Smooth muscle cell (in vitro differentiated cells): ENCODE results near the gene UBAC1. TPM values are rescaled to one million over a fixed set of nuclear protein-coding genes. Genes with fewer than 3 reads are reported as not detected.

ENCODE experiments used
- DNase-seq: peaks from one replicate; lab custom pipeline; 2025; ENCODE audit not compliant: unreplicated experiment; lab: John Stamatoyannopoulos, UW
- H2AFZ ChIP-seq: fragments of 200-600 bp; sonication (generic); 2 replicates; pipeline ENCODE4 v1.6.0; 2016; ENCODE audit warnings: antibody characterized with exemption, low read depth, mild to moderate bottlenecking
- H3F3A ChIP-seq: fragments of 200-600 bp; sonication (generic); 2 replicates; pipeline ENCODE4 v1.6.0; 2017; ENCODE audit warnings: antibody characterized with exemption, low read depth
- H3K27ac ChIP-seq: fragments of 200-600 bp; sonication (generic); 2 replicates; pipeline ENCODE4 v1.5.1; 2016; ENCODE audit warnings: low read depth, mild to moderate bottlenecking
- H3K27me3 ChIP-seq: fragments of 200-600 bp; sonication (generic); 2 replicates; pipeline ENCODE4 v1.6.1; 2016; ENCODE audit warnings: low read depth, mild to moderate bottlenecking
- H3K36me3 ChIP-seq: fragments of 200-600 bp; sonication (generic); 2 replicates; pipeline ENCODE4 v1.5.1; 2016; ENCODE audit warnings: low read depth
- H3K4me1 ChIP-seq: fragments of 200-600 bp; sonication (generic); 2 replicates; pipeline ENCODE4 v1.5.1; 2016; ENCODE audit warnings: low read depth
- H3K4me2 ChIP-seq: fragments of 200-600 bp; sonication (generic); 2 replicates; pipeline ENCODE4 v1.6.0; 2016; ENCODE audit warnings: mild to moderate bottlenecking
- H3K4me3 ChIP-seq: fragments of 200-600 bp; sonication (generic); 2 replicates; pipeline ENCODE4 v1.5.1; 2016; ENCODE audit warnings: mild to moderate bottlenecking
- H3K79me2 ChIP-seq: fragments of 200-600 bp; sonication (generic); 2 replicates; pipeline ENCODE4 v1.6.0; 2016; ENCODE audit warnings: low read depth, mild to moderate bottlenecking
- H3K9ac ChIP-seq: fragments of 200-600 bp; sonication (generic); 2 replicates; pipeline ENCODE4 v1.6.0; 2016; ENCODE audit warnings: low read depth
- H3K9me3 ChIP-seq: fragments of 200-600 bp; sonication (generic); replicated peaks from 2 replicates; pipeline ENCODE4 v1.5.1; 2016; ENCODE audit warnings: low read depth
- H4K20me1 ChIP-seq: fragments of 200-600 bp; sonication (generic); 2 replicates; pipeline ENCODE4 v1.6.0; 2016; ENCODE audit warnings: low read depth
- WGBS: methylation state at CpG from one replicate; pipeline ENCODE4 v1.1.7; 2016; ENCODE audit warnings: low lambda C conversion rate; 5-methylcytosine and 5-hydroxymethylcytosine counted together
- polyA plus RNA-seq: library from polyadenylated mRNA; unstranded; fragments of >200 nt; fragmentation: Nextera tagmentation; extraction: Ambion mirVana; gene quantifications from 2 replicates; pipeline ENCODE4 v1.2.1, GENCODE V29; 2016
- total RNA-seq: library from RNA; depleted of rRNA; stranded (reverse); fragments of >200 nt; gene quantifications from 2 replicates; pipeline ENCODE4 v1.2.3, GENCODE V29; 2014
- TF ChIP-seq, protein P1 (sequence below): fragments of 200-600 bp; sonication (generic); IDR thresholded peaks from 2 replicates; pipeline ENCODE4 v1.5.1; 2017; ENCODE audit warnings: borderline replicate concordance, mild to moderate bottlenecking, antibody characterized with exemption; ENCODE audit not compliant: insufficient read depth, poor library complexity, severe bottlenecking

Gene UBAC1
- total and polyA plus RNA-seq, 2 experiments from 2014 or later: 35.3 to 43.5 TPM

GRCh38 chr9:135998016-135998380, 36.8 kb upstream of the UBAC1 start:
- Histone ChIP-seq H3K27ac (no peak overlapping the region), H3K9me3 (no peaks in the 10 kb centered on the region), H3F3A (no peaks in the 10 kb centered on the region), H4K20me1 (no peaks in the 10 kb centered on the region), H3K9ac (no peak overlapping the region), H3K4me1 (peaks cover 20% of the 10 kb centered on the region), H3K36me3 (no peaks in the 10 kb centered on the region), H3K4me2 (no peak overlapping the region), H2AFZ (no peak overlapping the region), H3K4me3 (no peak overlapping the region), H3K27me3 (no peaks in the 10 kb centered on the region), H3K79me2 (no peaks in the 10 kb centered on the region)
- WGBS: 84% methylated on average over 10 of the region's 10 CpGs
- TF ChIP-seq, protein P1, sequence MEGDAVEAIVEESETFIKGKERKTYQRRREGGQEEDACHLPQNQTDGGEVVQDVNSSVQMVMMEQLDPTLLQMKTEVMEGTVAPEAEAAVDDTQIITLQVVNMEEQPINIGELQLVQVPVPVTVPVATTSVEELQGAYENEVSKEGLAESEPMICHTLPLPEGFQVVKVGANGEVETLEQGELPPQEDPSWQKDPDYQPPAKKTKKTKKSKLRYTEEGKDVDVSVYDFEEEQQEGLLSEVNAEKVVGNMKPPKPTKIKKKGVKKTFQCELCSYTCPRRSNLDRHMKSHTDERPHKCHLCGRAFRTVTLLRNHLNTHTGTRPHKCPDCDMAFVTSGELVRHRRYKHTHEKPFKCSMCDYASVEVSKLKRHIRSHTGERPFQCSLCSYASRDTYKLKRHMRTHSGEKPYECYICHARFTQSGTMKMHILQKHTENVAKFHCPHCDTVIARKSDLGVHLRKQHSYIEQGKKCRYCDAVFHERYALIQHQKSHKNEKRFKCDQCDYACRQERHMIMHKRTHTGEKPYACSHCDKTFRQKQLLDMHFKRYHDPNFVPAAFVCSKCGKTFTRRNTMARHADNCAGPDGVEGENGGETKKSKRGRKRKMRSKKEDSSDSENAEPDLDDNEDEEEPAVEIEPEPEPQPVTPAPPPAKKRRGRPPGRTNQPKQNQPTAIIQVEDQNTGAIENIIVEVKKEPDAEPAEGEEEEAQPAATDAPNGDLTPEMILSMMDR: no peak
- no peak for DNase-seq

GRCh38 chr9:135997090-135998015, 36.2 kb upstream of the UBAC1 start:
- Histone ChIP-seq H4K20me1 (no peaks in the 10 kb centered on the region), H3K4me2 (no peak overlapping the region), H3K79me2 (no peaks in the 10 kb centered on the region), H3K9me3 (no peaks in the 10 kb centered on the region), H3K4me1 (peaks cover 22% of the 10 kb centered on the region), H3F3A (peaks cover 1% of the 10 kb centered on the region), H3K9ac (no peak overlapping the region), H3K36me3 (no peaks in the 10 kb centered on the region), H2AFZ (no peak overlapping the region), H3K27me3 (no peaks in the 10 kb centered on the region), H3K27ac (no peak overlapping the region), H3K4me3 (no peak overlapping the region)
- WGBS: 90% methylated on average over 34 of the region's 34 CpGs
- DNase-seq: no peak
- TF ChIP-seq, protein P1: no peak

- TF ChIP-seq, protein P1: no peak
- Histone ChIP-seq H3K9ac (no peak overlapping the region), H2AFZ (no peak overlapping the region), H3K4me3 (no peak overlapping the region), H3K27ac (no peak overlapping the region), H3F3A (peaks cover 6% of the 10 kb centered on the region), H3K27me3 (no peaks in the 10 kb centered on the region), H3K79me2 (no peaks in the 10 kb centered on the region), H3K9me3 (no peaks in the 10 kb centered on the region), H3K36me3 (no peaks in the 10 kb centered on the region), H3K4me1 (peaks cover 27% of the 10 kb centered on the region), H4K20me1 (no peaks in the 10 kb centered on the region), H3K4me2 (no peak overlapping the region)
- WGBS: 96% methylated on average over 21 of the region's 21 CpGs
- DNase-seq: no peak
Measured at GRCh38 chr9:135995816-135996215, 34.6 kb upstream of the UBAC1 start.
